ENCODE measurements around the gene WBP1.

WBP1 gene

GRCh38 chr2:74510272-74510671, 52.0 kb downstream of the WBP1 start:
- peaks cover 30% of the 10 kb centered on the region for H3K4me1 Mint-ChIP-seq
- DNase-seq (ENCODE audit: low spot score in 2 of 2) (no peak), ATAC-seq (replicated peaks; ENCODE audit: extremely low read depth, poor library complexity, severe bottlenecking) (no peak)
- peaks cover 40% of the 10 kb centered on the region for H3K27me3 Mint-ChIP-seq
- H3K9me3 Mint-ChIP-seq = no peaks in the 10 kb centered on the region
- no peak overlapping the region for H3K27ac Mint-ChIP-seq (ENCODE audit: low read depth)
- H3K4me3 Mint-ChIP-seq = no peak overlapping the region
- H3K36me3 Mint-ChIP-seq (ENCODE audit: insufficient read depth) = peaks cover 24% of the 10 kb centered on the region
